Measurements from ENCODE around the gene MYO3B.
"Not testable (repeated sequence)": the region's sequence is repeated elsewhere in the genome, so short reads cannot be mapped to it uniquely, and the experiment has no call there.

Gene MYO3B

DNA sequence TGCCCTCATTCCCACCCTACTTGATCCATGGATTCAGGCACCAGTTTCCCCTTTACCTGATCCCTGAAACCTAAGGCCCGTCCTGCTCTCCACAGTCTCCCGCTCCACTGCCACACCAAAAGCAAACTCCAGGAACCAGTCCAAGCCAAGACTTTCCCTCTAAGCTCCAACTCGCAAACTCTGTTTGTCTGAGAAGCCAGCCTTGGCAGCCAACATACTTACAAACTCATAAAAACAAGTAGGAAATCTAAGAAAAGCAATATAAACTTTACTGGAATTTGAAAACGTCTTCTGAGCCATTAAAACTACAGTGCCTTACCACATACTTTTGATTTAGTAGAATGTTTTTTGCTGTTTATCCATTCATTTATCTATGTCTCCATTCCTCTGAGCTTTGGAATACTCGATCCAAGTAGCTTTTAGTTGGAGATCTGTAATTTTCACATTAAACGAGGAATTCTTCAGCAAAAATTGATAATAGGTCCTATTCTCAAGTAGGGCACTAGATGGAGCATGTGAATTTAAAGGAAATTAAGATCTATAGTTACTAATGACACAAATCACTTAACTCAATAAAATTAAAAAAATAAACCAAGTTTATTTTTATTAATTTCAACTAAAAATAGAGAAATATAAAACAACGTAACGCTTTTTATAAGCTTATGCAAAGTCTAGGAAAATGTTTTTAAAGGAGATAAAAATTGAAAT, 199.7 kb downstream of the MYO3B start:
- no peak for DNase-seq

DNA sequence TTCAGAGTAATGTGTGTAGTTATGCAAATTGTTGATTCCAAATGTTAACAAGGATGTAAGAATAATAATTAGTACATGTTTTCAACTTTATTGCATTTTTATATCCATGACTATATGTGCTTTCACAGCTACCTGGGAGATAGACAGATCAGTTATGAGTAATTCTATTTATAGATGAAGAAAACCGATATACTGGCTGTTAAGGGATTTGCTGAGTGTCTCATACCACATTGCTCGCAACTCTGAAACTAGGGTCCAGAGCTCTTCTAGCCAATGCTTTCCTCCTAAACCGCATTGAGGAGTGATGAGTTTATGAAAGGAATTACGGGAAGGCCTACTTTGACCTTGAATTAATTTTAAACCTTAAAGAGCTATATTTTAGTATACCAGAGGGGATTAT, 202.3 kb downstream of the MYO3B start:
- no peak for DNase-seq

DNA sequence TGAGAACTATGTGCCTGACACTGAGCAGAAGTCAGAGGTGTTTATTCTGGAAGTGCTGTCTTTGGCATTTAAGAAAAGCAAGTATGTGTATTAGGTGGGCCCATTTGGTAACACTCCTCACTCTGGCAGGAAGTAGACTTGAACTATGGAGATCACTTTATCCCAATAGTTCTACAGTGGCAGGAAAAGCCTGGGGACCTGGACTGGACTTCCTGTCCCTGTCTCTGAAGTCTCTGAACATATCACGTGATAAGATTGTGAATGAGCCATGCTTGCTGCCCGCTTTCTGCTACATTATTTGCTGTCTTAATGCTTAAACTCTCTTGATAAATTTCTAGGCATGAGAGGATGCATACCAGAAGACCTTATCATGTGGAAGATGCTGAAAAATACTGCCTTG, 203.7 kb downstream of the MYO3B start:
- no peak for DNase-seq

DNA sequence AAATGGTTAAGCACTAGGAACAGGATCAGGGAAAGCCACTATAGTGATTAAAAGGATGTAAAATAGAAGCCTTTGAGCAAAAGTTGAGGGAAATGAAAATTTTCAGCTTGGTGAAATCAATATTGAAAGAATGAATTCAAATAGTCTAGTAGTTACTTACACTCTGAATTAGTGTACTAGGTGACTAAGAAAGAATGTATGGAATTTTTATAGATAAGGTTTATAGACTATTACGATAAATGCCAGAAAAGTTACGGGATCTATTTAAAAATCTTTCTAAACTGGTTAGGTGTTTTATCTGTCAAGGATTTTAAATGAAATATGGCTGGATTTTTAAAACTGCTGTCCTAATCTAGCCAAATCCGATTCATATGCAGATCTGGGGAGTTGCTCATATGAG, 208.6 kb downstream of the MYO3B start:
- no peak for DNase-seq

DNA sequence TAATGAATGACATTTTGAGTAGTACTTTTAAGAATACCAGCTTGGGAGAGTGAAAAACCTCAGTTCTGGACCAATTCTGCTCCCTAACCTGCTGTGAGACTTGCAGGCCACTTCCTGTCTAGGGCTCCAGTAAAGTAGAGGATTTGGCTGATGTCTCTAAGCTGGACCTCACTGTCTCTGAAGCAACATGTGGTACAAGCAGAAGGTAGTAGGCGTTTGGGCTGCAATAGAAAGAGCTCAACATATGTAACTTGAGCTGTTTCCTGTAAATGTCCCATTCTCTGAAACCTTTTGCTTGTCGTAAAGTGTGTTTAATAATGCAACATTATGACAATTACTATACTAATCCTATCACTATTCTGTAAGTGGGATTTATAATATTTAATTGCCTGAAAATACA, 213.1 kb downstream of the MYO3B start:
- DNase-seq = no peak

DNA sequence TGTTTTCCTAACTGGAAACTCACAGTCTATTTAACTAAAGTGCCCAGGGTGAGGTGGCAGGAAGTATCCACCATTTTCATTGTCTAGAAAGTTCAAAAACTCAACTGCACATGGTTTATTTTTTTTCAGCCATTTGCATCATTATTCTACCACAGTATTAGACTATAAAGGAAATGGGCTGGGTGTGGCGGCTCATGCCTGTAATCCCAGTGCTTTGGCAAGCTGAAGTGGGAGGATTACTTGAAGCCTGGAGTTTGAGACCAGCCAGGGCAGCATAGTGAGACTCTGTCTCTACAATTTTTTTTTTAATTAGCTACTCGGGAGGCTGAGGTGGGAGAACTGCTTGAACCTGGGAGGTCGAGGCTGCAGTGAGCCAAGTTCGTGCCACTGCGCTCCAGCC, 213.8 kb downstream of the MYO3B start:
- DNase-seq = no peak

DNA sequence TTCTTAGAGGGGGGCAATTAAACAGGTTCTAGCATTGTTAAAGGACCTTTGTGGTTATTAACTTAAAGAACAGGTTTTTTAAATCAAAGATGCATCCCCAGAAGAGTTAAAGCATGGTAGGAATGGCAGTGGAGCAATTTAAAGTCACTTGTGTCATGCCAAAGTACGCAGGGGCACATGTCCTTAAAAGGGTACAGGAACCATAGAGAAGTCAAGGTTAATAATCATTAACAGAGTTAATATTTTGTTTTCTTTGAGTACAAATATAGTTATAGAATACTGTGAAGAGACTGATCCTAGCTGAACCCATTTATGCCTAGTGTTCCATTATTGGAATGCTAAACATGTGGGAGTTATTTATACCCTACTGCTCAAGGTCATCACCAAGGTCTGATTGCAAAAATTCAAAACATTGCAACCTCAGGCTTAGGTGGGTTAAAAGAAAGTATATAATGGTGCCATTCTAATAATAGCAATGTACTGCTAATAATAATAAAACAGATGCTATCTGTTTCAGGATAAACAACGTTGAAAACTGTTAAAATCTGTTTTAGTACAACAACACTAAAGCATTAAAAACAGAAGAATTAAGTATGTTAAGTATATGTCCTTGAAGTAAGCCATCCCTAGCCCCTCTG, 216.0 kb downstream of the MYO3B start:
- no peak for DNase-seq

DNA sequence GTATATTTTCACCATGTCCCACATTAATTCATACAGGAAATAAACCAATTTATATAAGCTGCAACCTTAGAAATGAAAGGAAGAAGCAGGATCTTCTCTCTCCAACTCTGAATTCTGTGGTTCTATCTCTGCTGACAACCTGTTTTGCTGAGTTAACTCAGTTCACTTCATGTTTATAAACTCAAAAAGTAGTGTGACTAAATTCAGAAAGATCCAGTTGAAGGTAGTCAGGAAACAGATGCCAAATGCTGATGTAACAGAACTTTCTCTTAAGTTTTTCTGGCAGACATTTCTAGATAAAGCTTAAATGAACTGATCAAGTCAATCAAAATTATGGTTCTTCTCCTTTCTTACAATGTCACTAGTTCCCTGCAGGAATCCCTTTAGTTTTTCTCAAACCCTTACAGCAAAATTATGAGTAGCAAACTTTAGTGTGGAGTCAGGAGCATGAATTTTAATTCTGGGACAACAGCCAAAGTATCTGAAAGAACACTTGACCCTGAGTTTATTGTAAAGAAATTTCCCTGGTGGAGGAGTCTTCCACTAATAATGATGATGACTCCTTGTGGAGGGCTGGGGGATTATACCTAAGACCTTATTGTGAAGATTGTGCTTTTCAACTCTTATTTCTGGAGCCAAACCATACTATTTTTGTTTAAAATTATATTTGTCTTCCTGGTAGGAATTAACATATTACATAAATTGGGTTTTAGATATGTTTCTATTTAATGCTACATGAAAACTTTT, 216.9 kb downstream of the MYO3B start:
- no peak for DNase-seq

DNA sequence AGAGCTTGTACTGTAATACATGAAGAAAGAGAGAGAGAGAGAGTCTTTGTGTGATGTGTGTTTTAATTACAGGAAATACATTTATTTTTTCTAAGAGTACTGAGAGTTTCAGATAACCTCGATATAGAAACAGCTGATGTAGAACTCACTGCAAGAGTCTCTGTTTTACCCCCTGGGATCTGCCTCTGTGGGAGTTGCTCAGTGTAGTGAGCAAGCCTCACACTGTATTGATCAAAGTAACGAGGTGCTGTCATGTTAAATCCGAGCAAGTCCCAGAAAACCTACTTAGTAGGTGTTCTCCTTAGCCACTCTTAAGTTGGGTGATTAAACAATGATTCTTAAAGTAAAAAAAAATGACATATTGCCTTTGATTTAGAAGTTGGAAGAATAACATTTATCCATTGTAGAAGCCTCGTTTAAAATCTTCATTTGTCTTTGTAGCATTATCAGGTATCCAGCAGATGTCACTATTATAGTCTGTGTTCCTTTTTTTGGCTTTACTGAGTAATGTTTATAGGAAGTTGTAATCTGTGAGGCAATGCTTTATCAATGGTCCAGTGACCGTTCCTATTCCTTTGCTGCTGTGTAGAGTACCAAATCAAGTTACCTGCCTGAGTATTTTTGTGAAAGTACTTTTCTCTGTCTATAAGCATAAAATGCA, 219.0 kb downstream of the MYO3B start:
- DNase-seq = no peak

DNA sequence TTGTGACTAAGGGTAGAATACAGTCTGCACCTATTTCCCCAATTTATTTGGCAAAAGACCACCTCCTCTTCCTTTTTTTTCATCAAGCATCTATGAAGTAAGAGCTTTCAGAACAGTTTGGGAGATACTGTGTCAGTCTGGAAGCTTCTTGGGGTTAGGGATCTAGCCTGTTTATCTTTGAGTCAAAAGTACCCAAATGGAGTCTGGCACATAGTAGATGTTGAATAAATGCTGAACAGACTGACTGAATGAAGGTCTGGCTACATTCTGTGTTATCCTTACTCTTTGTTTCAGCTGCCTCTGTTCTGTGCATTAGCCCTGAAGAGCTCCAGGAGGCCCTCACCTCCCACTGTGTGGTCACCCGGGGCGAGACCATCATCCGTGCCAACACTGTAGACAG, 223.2 kb downstream of the MYO3B start:
- no peak for DNase-seq

DNA sequence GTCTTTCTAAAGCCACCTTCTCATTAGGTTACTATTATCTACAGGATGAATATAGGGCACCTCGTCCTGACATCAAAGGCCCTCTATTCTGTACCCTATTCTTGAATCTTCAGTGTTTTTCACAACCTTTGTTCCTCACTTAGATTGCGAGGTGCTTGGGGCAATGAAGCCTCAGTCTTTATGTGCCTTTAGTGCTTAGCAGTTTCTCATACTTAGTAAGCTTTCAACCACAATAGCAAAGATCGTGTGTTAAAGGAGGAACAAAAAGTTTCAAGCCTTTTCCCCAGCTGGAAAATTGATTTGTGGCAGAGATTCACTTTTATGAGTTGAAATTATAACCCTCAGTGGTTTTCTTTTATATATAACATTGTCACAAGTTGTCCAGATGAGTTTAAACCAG, 226.9 kb downstream of the MYO3B start:
- DNase-seq = no peak

DNA sequence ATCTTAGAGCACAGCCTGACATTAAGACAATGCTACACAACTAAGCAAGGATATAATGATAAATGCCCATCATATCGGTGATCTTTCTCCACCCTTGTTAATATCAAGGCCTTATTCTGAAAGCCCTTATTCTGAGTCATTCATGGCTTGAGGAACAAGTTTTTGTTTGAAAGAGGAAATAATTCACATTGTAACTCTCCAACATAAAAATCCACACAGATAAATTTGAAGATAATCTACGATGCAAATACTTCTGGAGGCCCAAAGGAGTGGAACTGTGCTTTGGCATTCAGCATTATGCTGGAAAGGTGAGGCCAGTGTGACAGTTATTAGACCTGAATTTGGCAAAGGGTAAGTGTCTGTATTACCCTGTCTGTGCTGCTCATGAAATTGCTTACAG, 227.4 kb downstream of the MYO3B start:
- no peak for DNase-seq

DNA sequence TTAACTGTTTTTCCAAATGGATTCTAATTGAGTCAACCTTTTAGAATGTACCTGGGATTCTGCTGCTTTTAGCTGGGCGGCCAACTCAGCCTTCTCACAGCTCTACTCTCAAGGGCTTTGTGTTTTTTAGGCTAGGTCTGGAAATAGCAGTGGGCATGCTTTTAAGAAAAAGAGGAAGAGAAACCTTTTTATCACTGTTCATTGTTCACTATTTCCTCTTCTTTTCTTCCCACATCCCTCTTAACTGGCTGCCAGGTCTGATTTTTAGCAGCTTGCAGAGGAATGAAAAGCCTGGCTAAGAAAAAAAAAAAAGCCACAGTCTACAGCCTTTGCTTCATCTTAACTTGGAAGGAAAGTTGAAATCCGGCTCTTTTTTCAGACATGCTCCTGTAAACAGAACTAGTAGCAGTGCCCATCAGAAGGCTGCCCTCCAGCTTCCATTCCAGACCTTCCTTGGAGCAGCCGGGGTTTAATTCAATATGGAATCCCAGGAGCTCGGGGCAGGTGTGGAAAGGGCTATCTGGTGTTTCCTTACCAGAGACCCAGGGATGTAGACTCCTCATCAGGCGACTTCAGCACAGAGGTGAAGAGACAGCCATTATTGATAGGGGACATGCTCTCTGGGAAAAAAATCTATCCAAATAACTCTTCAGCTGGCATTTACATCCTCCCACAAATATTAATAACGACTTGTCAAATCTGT, 230.7 kb downstream of the MYO3B start:
- DNase-seq = no peak

DNA sequence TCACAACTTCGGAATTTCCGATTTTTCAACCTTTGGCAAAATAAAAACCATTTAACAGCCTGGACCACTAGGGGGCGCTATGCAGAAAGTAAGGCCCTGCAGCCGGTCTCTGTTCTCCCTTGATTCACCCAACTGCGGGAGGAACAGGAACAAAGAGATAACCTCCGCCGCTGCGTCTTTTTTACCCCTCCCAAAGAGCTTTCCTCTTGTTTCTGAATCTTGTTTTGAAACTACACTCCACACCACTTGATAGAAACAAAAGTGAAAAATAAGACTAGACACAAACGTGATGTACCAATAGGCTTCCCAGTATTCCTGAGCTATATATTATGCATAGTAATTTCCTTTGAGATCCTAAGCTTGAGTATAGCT, 231.2 kb downstream of the MYO3B start:
- peak; percentile 69 for DNase-seq

DNA sequence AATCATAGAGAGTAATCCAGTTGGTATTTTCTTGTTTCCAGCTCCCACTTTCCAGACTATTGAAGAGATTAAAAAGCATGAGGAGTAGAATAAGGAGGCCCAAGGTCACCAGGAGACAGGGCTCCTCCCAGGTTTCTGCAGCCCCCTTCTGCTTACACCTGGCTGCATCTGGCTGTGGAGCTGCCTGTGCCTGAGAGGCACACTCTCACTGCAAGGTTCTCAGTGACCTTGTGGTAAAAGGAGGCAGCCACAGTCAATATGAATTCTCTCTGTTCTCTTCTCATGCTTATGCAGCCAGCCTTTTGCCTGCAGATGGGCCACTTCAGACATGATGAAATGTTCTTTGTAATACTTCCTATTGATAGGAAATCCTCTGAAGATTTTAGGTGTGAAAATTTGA, 233.7 kb downstream of the MYO3B start:
- no peak for DNase-seq

DNA sequence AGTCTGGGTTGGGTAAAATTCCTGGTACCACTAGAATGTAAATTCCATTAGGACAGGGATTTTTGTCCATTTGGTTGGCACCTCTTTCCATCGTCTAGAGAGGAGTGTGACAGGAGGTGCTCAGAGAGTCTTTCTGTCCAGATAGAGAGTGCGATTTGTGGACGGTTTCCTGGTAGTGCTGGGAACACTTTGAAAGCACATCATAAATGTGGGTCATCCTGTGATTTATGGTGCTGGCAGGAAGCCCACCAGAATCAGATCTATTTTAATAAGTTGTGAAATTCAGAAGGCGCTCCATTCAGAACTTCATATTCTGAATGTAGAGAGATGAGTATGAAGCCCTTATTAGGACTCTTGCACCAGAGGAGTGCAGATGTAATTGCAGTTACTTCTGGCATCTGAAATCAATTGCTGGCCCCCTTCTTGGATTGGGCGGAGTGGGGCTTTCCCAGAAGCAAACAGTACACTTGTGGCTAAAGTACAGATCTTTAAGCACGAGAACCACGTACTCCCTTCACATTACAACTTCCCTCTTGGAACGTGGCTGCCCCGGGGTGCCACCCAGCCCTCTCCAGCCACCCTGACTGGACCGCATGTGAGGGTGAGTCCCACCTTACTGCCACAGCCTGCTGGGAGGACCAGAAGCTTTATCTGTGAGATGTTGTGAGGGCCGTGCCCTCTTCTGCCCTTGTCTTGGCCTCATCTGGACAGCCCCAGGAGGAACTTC, 243.2 kb downstream of the MYO3B start:
- no peak for DNase-seq

DNA sequence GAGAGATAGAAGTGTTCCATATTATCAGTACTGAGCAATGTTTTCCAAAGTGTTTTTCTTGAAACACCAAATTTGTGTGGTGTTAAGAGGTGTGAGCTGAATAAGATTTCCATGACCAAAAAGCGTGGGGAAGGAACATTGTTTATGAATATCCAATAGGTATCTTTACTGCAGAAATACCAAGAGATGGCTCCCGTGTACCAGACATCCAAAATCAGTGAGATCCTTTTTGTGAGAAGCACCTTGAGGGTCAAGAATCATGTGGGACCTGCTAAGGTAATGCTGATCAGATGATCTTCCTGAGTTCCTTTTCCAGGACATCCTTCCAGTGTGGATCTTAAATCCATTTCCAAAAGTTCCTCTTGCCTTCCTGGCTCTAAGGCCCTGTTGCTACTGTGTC, 246.0 kb downstream of the MYO3B start:
- DNase-seq = no peak

DNA sequence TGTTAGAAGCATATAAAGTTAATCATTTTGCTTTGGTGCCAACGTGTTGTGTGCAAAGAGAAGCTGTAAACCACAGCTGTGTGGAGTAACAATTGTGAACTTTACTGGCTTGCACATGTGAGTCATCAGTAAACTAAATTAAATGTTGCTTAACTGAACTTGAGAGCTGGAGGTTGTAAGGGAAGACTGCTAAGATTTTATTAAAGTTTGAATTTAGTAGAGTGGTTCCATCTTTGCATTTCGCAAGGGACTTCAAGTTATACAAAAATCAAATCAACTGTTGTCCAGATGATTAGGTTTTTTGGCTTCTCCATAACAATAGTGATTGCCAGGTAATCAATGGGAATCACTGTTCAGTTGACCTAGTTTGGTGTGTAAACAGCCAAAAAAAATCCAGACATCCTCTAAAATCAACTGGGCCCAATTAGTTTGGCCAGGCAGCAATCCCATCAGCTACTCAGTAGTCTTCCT, 247.4 kb downstream of the MYO3B start:
- DNase-seq = no peak

DNA sequence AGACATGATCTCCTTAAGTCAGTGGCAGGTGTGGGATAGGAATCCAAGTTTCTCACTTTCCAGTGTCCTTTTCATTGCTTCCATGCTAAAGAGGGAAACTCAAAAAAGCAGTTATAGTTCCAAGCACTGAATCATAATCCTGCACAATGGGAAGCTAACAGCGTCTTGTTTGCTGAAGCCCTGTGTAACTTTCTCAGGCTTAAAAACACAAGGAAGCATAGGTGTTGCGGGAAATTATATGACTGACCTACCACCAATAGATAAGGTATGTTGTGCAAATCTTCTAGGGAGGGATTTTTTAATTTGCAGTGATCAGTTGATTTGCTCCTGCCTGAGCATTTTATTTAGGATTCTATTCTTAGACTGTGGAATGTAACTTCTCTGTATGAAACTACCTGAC, 250.9 kb downstream of the MYO3B start:
- DNase-seq = no peak

DNA sequence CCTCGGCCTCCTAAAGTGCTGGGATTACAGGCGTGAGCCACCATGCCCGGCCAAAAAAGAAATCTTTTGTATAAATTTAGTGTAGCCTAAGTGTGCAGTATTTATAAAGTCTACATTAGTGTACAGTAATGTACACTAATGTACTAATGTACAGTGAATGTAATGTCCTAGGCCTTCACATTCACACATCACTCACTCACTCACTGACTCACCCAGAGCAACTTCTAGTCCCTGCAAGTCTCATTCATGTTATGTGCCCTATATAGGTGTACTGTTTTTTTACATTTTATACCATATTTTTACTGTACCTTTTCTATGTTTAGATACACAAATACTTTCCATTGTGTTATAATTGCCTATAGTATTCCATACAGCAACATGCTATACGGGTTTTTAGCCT, 254.9 kb downstream of the MYO3B start:
- DNase-seq = no peak

DNA sequence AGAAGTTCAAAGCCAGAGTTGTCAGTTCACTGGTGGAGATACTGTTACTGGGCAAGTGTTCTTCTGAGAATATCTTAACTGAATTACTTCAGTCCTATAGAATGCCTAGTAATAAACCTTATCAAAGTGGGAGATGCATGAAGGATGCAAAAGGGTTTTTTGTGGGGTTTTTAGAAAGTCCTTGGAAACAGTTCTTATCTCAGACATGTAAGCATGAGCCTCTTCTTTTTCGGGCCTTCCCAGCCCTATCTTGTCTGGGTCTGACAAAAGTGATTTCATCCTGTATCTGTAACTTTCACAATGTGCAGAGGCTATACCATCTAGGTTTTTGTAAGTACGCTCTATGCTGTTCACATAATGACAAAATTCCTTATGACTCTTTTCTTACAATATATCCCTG, 255.5 kb downstream of the MYO3B start:
- no peak for DNase-seq

DNA sequence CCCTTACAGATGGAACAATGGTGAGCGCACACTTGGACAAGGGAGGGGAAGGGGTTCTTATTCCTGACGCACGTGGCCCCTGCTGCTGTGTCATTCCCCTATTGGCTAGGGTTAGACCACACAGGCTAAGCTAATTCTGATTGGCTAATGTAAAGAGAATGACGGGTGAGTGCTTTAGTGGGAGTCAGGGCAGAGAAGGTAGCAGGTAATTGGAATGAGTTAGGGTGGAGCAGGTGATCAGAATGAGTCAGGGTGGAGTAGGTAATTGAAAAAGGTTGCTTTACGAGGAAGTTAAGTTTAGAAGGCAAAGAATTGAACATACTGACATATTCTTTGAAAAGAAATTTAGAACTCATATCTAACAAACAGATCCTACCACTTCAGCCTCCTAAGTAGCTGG, 256.4 kb downstream of the MYO3B start:
- not testable (repeated sequence) for DNase-seq
